CD14-positive monocyte (primary cell): ENCODE results near the gene CD81. TPM values are rescaled to one million over a fixed set of nuclear protein-coding genes. Genes with fewer than 3 reads are reported as not detected.

Experiments used
- DNase-seq, 3 donors: peaks; one replicate each; pipeline ENCODE4 v3.0.0-alpha.2; 2011 to 2022
- H2AFZ ChIP-seq: 2 replicates; pipeline ENCODE4 v1.6.0; 2012; ENCODE audit warnings: mild to moderate bottlenecking, low read depth, low read length, inconsistent platforms; ENCODE audit not compliant: insufficient read depth, poor library complexity, severe bottlenecking
- H3K27ac ChIP-seq, 2 donors: 1 replicate in 1 of 2; 2 replicates in 1 of 2; pipeline ENCODE4 v1.5.1; 2012 to 2013; ENCODE audit warnings: low read length in 2 of 2, control low read depth in 1 of 2, inconsistent platforms in 1 of 2, low read depth in 1 of 2, mild to moderate bottlenecking in 1 of 2
- H3K27me3 ChIP-seq, 2 donors: one replicate each; pipeline versions ENCODE4 v1.6.0 to v1.6.1; 2011 to 2013; ENCODE audit warnings: low read length in 2 of 2; ENCODE audit not compliant: control insufficient read depth in 2 of 2, insufficient read depth in 2 of 2
- H3K36me3 ChIP-seq, 2 donors: replicated peaks in 1 of 2; 1 replicate in 1 of 2; 2 replicates in 1 of 2; pipeline versions ENCODE4 v1.5.1 to v1.6.1; 2012 to 2013; ENCODE audit warnings: low read length in 2 of 2, control low read depth in 1 of 2, inconsistent platforms in 1 of 2, mild to moderate bottlenecking in 1 of 2; ENCODE audit not compliant: insufficient read depth in 2 of 2, control insufficient read depth in 1 of 2
- H3K4me1 ChIP-seq, 2 donors: 1 replicate in 1 of 2; 2 replicates in 1 of 2; pipeline versions ENCODE4 v1.5.1 to v1.6.1; 2012 to 2013; ENCODE audit warnings: low read length in 2 of 2, control low read depth in 1 of 2, inconsistent platforms in 1 of 2, mild to moderate bottlenecking in 1 of 2, moderate library complexity in 1 of 2; ENCODE audit not compliant: insufficient read depth in 2 of 2, control insufficient read depth in 1 of 2
- H3K4me2 ChIP-seq: replicated peaks from 2 replicates; pipeline ENCODE3; 2012; ENCODE audit warnings: low read length, moderate library complexity, mild to moderate bottlenecking; ENCODE audit not compliant: poor library complexity, severe bottlenecking; ENCODE audit errors: extremely low read depth
- H3K4me3 ChIP-seq, 3 experiments: fragments of 200-600 bp in 1 of 3; sonication (generic) in 1 of 3; replicated peaks in 1 of 3; 1 replicate in 2 of 3; 2 replicates in 1 of 3; pipeline ENCODE4 v1.5.1; 2011 to 2013; ENCODE audit warnings: low read length in 3 of 3, mild to moderate bottlenecking in 3 of 3, control low read depth in 2 of 3, low read depth in 2 of 3, inconsistent platforms in 1 of 3, moderate library complexity in 1 of 3
- H3K79me2 ChIP-seq: 2 replicates; pipeline ENCODE4 v1.6.0; 2012; ENCODE audit warnings: mild to moderate bottlenecking, control low read depth, inconsistent platforms, low read length, moderate library complexity; ENCODE audit not compliant: insufficient read depth
- H3K9ac ChIP-seq: 2 replicates; pipeline ENCODE4 v1.6.0; 2017; ENCODE audit warnings: low read length, mild to moderate bottlenecking; ENCODE audit not compliant: insufficient read depth, poor library complexity, severe bottlenecking
- H3K9me3 ChIP-seq, 2 donors: replicated peaks in 1 of 2; 1 replicate in 1 of 2; 2 replicates in 1 of 2; pipeline versions ENCODE4 v1.5.1 to v1.6.1; 2012 to 2013; ENCODE audit warnings: low read length in 2 of 2, control low read depth in 1 of 2; ENCODE audit not compliant: control insufficient read depth in 1 of 2, insufficient read depth in 1 of 2
- H4K20me1 ChIP-seq: 2 replicates; pipeline ENCODE4 v1.6.0; 2012; ENCODE audit warnings: mild to moderate bottlenecking, low read length, control low read depth, moderate library complexity; ENCODE audit not compliant: insufficient read depth
- H3K27ac Mint-ChIP-seq, 7 donors: one replicate each; pipeline ENCODE4 v1.8.0; 2020; ENCODE audit warnings: mild to moderate bottlenecking in 7 of 7, mixed read lengths in 7 of 7, moderate library complexity in 6 of 7, inconsistent platforms in 2 of 7
- H3K27me3 Mint-ChIP-seq, 3 donors: one replicate each; pipeline ENCODE4 v1.8.0; 2021 to 2022; ENCODE audit warnings: low read depth in 3 of 3, mild to moderate bottlenecking in 3 of 3, mixed read lengths in 3 of 3, moderate library complexity in 3 of 3, inconsistent platforms in 1 of 3
- H3K36me3 Mint-ChIP-seq, 2 donors: one replicate each; pipeline ENCODE4 v1.8.0; 2020; ENCODE audit warnings: mixed read lengths in 2 of 2, inconsistent platforms in 1 of 2, mild to moderate bottlenecking in 1 of 2
- H3K4me1 Mint-ChIP-seq: one replicate; pipeline ENCODE4 v1.8.0; 2020; ENCODE audit warnings: mild to moderate bottlenecking, mixed read lengths
- H3K4me3 Mint-ChIP-seq, 2 donors: one replicate each; pipeline ENCODE4 v1.8.0; 2020; ENCODE audit warnings: mild to moderate bottlenecking in 2 of 2, mixed read lengths in 2 of 2, moderate library complexity in 1 of 2
- H3K9me3 Mint-ChIP-seq, 7 donors: one replicate each; pipeline ENCODE4 v1.8.0; 2020 to 2022; ENCODE audit warnings: mixed read lengths in 7 of 7, mild to moderate bottlenecking in 6 of 7, moderate library complexity in 6 of 7, inconsistent platforms in 2 of 7
- WGBS: methylation state at CpG from one replicate; pipeline ENCODE4 v1.1.5; 2013; ENCODE audit warnings: missing lambda C conversion rate; ENCODE audit not compliant: insufficient coverage; 5-methylcytosine and 5-hydroxymethylcytosine counted together
- intact Hi-C, 2 donors: fragments of 100-400 bp; cut with micrococcal nuclease; formaldehyde crosslinking; loops; one replicate each; pipeline versions ENCODE4 v1.15.0 to v1.15.1; 2023
- polyA plus RNA-seq, 3 donors: library from polyadenylated mRNA; depleted of rRNA in 1 of 3; unstranded in 2 of 3; stranded (reverse) in 1 of 3; fragments of 300-500 nt in 2 of 3; fragments of >200 nt in 1 of 3; fragmentation: Illumina TruSeq in 2 of 3; gene quantifications; 1 replicate in 2 of 3; 2 replicates in 1 of 3; pipeline ENCODE4 v1.2.3, GENCODE V29; 2012 to 2021
- TF ChIP-seq, protein P1 (sequence below): fragments of 200-600 bp; IDR thresholded peaks from one replicate; pipeline ENCODE4 v1.8.0; 2022; ENCODE audit warnings: antibody characterized with exemption, mild to moderate bottlenecking

Gene CD81
- polyA plus RNA-seq, 3 donors = 3.2 to 74.9 (median 12.3) TPM

DNA sequence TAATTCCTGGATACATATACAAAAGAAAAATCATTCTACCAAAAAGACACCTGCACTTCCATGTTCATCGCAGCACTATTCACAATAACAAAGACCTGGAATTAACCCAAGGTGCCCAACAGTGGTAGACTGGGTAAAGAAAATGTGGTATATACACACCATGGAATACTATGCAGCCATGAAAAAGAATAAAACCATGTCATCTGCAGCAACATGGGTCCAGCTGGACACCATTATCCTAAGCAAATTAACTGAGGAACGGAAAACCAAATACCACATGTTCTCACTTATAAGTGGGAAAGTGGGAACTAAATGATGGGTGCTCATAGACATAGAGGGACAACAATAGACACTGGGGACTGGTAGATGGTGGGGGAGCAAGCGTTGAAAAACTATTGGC lies 62.7 kb downstream of the CD81 start:
- Mint-ChIP-seq H3K27me3 (peaks cover 20 to 43% (median 26%) of the 10 kb centered on the region in 3 donors), H3K4me1 (peaks cover 8% of the 10 kb centered on the region), H3K9me3 (peaks cover 0 to 4% (median 3%) of the 10 kb centered on the region in 7 donors), H3K27ac (no peak overlapping the region), H3K4me3 (no peak overlapping the region), H3K36me3 (no peaks in the 10 kb centered on the region)
- H3K9me3 ChIP-seq = no peaks in the 10 kb centered on the region
- intact Hi-C loops = no loop called here
- no peaks in the 10 kb centered on the region for H3K79me2 ChIP-seq
- no peak overlapping the region for H2AFZ ChIP-seq
- peaks cover 0 to 24% of the 10 kb centered on the region in 2 donors for H3K27me3 ChIP-seq
- H3K4me1 ChIP-seq = peaks cover 15 to 21% of the 10 kb centered on the region in 2 donors
- TF ChIP-seq, protein P1, sequence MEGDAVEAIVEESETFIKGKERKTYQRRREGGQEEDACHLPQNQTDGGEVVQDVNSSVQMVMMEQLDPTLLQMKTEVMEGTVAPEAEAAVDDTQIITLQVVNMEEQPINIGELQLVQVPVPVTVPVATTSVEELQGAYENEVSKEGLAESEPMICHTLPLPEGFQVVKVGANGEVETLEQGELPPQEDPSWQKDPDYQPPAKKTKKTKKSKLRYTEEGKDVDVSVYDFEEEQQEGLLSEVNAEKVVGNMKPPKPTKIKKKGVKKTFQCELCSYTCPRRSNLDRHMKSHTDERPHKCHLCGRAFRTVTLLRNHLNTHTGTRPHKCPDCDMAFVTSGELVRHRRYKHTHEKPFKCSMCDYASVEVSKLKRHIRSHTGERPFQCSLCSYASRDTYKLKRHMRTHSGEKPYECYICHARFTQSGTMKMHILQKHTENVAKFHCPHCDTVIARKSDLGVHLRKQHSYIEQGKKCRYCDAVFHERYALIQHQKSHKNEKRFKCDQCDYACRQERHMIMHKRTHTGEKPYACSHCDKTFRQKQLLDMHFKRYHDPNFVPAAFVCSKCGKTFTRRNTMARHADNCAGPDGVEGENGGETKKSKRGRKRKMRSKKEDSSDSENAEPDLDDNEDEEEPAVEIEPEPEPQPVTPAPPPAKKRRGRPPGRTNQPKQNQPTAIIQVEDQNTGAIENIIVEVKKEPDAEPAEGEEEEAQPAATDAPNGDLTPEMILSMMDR = no peak
- H4K20me1 ChIP-seq = peaks cover 5% of the 10 kb centered on the region
- no peak overlapping the region for H3K4me2 ChIP-seq
- H3K4me3 ChIP-seq = no peak overlapping the region
- no peaks in the 10 kb centered on the region for H3K36me3 ChIP-seq
- H3K9ac ChIP-seq = no peak overlapping the region
- no CpG with 5 or more reads among the region's 3 CpGs for whole genome bisulfite sequencing
- no peak overlapping the region for H3K27ac ChIP-seq
- no peak for DNase-seq

DNA sequence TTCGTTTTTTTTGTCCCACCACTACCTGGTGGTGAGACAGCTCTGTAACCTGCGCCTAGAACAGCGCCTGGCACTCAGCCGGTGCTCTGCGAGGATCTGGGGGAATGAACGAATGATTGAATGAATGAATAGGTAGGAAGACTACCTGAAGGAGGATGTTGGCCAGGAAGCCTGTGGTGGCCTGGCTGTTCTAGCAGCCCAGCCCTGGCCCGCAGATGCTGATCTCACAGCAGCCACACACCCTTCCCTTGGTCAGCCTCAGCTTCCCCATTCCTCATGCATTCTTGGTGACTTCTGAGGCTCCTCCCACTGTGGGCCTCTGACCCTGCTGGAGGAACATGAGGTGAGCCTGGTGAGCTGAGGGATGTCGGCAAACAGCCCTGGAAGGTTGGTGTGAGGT lies 63.5 kb downstream of the CD81 start:
- Histone ChIP-seq H3K9me3 (no peaks in the 10 kb centered on the region), H3K4me1 (peaks cover 17 to 24% of the 10 kb centered on the region in 2 donors), H3K27ac (no peak overlapping the region), H3K36me3 (no peaks in the 10 kb centered on the region), H3K4me3 (no peak overlapping the region), H2AFZ (no peak overlapping the region), H3K9ac (no peak overlapping the region), H3K27me3 (peaks cover 0 to 24% of the 10 kb centered on the region in 2 donors), H3K79me2 (peaks cover 7% of the 10 kb centered on the region), H3K4me2 (no peak overlapping the region), H4K20me1 (peaks cover 8% of the 10 kb centered on the region)
- H3K27ac Mint-ChIP-seq = no peak overlapping the region
- peaks cover 20 to 43% (median 26%) of the 10 kb centered on the region in 3 donors for H3K27me3 Mint-ChIP-seq
- peak; percentile 59 to 62 (median 60) for DNase-seq
- no peak overlapping the region for H3K4me3 Mint-ChIP-seq
- peaks cover 0 to 4% (median 3%) of the 10 kb centered on the region in 7 donors for H3K9me3 Mint-ChIP-seq
- H3K36me3 Mint-ChIP-seq = no peaks in the 10 kb centered on the region
- peaks cover 11% of the 10 kb centered on the region for H3K4me1 Mint-ChIP-seq
- TF ChIP-seq, protein P1 = no peak
- WGBS = 48% methylated on average over 5 of the region's 8 CpGs
- intact Hi-C loops = no loop called here
